Kidney (tissue), 14 donors: ENCODE results near the gene VMO1. TPM values are rescaled to one million over a fixed set of nuclear protein-coding genes. Genes with fewer than 3 reads are reported as not detected.

Source experiments
- DNase-seq, 5 donors: peaks; one replicate each; pipeline ENCODE4 v3.0.0-alpha.2; 2013 to 2020
- FAIRE-seq: peaks from 2 replicates; lab custom pipeline; 2012; peaks lifted over from hg19 to GRCh38; lab: Jason Lieb, UNC
- H3K27ac ChIP-seq, 2 donors: one replicate each; pipeline ENCODE4 v1.7.0; 2013; ENCODE audit warnings: low read depth in 2 of 2, low read length in 2 of 2, inconsistent platforms in 1 of 2
- H3K27me3 ChIP-seq: one replicate; pipeline ENCODE4 v1.7.1; 2013; ENCODE audit warnings: low read length, inconsistent platforms; ENCODE audit not compliant: control insufficient read depth, insufficient read depth
- H3K36me3 ChIP-seq, 3 donors: one replicate each; pipeline versions ENCODE4 v1.7.0 to v1.7.1; 2013; ENCODE audit warnings: low read length in 3 of 3, control low read depth in 1 of 3, inconsistent platforms in 1 of 3; ENCODE audit not compliant: insufficient read depth in 3 of 3, control insufficient read depth in 2 of 3
- H3K4me1 ChIP-seq, 3 donors: one replicate each; pipeline versions ENCODE4 v1.7.0 to v1.7.1; 2013; ENCODE audit warnings: low read length in 3 of 3, inconsistent platforms in 1 of 3, low read depth in 1 of 3; ENCODE audit not compliant: control insufficient read depth in 2 of 3, insufficient read depth in 2 of 3
- H3K4me3 ChIP-seq, 3 donors: one replicate each; pipeline versions ENCODE4 v1.7.0 to v1.8.1; 2013; ENCODE audit warnings: low read length in 3 of 3, control low read depth in 1 of 3, inconsistent platforms in 1 of 3
- H3K9ac ChIP-seq, 3 donors: one replicate each; pipeline versions ENCODE4 v1.7.0 to v1.7.1; 2013; ENCODE audit warnings: low read length in 3 of 3, control low read depth in 1 of 3, inconsistent platforms in 1 of 3
- H3K9me3 ChIP-seq, 3 donors: one replicate each; pipeline versions ENCODE4 v1.7.0 to v1.7.1; 2013; ENCODE audit warnings: low read length in 3 of 3, control low read depth in 1 of 3, inconsistent platforms in 1 of 3; ENCODE audit not compliant: control insufficient read depth in 2 of 3, insufficient read depth in 1 of 3
- intact Hi-C: fragments of 100-400 bp; cut with DNase I; formaldehyde crosslinking; loops from one replicate; pipeline ENCODE4 v1.11.1; 2022
- polyA plus RNA-seq: library from polyadenylated mRNA; stranded (reverse); fragments of 350-450 nt; fragmentation: Illumina TruSeq; extraction: RNeasy Lipid Tissue Mini Kit (QIAGEN cat#74804); gene quantifications from one replicate; pipeline ENCODE4 v1.2.3, GENCODE V29; 2014; ENCODE audit warnings: low read depth, low replicate concordance; ENCODE audit not compliant: insufficient read depth
- total RNA-seq: library from RNA; stranded (reverse); fragmentation: NEBNext Ultra II Directional; extraction: Animal tissue kit (Norgen Biotek cat#: 25700); gene quantifications from one replicate; pipeline ENCODE4 v1.2.1, GENCODE V29; 2021
- TF ChIP-seq, protein P1 (sequence below): IDR thresholded peaks from 3 replicates; pipeline ENCODE4 v1.5.1; 2012; ENCODE audit warnings: mild to moderate bottlenecking, moderate library complexity, borderline replicate concordance; ENCODE audit not compliant: insufficient read depth; ENCODE audit errors: extremely low read depth
- donor health status: control.
- donor health status: control.
- donor health status: control.
- donor health status: control.
- donor health status: control.
- donor health status: DM: yes; HTN: yes; CAD: no.
- donor health status: Normal renal cell carcinoma (clear cell type).

Gene VMO1
- total and polyA plus RNA-seq, 2 donors from 2014 or later = 2.5 to 3.0 TPM

DNA sequence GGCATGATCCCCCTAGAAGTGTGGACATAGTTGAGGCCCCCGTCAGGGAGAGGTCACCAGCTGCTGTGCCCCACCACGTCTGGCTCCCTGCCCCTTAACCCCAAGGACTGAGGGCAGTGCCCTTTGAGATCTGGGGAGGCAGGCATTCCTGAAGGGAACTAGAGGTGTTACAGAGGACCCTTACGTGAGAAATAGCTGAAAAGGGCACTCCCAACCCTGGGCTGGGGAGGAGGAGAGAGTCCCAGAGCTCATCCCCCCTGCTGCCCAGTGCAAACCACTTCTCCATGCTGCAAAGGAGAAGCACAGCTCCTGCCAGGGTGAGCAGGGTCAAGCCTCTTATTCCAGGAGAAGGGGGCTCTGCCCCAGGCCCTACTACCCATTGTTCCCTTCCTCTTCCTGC lies 36.7 kb upstream of the VMO1 start:
- TF ChIP-seq, protein P1, sequence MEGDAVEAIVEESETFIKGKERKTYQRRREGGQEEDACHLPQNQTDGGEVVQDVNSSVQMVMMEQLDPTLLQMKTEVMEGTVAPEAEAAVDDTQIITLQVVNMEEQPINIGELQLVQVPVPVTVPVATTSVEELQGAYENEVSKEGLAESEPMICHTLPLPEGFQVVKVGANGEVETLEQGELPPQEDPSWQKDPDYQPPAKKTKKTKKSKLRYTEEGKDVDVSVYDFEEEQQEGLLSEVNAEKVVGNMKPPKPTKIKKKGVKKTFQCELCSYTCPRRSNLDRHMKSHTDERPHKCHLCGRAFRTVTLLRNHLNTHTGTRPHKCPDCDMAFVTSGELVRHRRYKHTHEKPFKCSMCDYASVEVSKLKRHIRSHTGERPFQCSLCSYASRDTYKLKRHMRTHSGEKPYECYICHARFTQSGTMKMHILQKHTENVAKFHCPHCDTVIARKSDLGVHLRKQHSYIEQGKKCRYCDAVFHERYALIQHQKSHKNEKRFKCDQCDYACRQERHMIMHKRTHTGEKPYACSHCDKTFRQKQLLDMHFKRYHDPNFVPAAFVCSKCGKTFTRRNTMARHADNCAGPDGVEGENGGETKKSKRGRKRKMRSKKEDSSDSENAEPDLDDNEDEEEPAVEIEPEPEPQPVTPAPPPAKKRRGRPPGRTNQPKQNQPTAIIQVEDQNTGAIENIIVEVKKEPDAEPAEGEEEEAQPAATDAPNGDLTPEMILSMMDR = no peak
- Histone ChIP-seq H3K27me3 (no peaks in the 10 kb centered on the region), H3K36me3 (no peaks in the 10 kb centered on the region), H3K9me3 (no peaks in the 10 kb centered on the region), H3K4me1 (no peaks in the 10 kb centered on the region), H3K27ac (no peak overlapping the region), H3K9ac (no peak overlapping the region), H3K4me3 (no peak overlapping the region)
- FAIRE-seq (no peak), DNase-seq (no peak)
- intact Hi-C loops = no loop called here

GRCh38 chr17:4818276-4818675 lies 32.1 kb upstream of the VMO1 start:
- no peaks in the 10 kb centered on the region for H3K36me3 ChIP-seq
- H3K4me1 ChIP-seq = no peaks in the 10 kb centered on the region
- no peaks in the 10 kb centered on the region for H3K27me3 ChIP-seq
- FAIRE-seq (no peak), DNase-seq (no peak)
- TF ChIP-seq, protein P1 = no peak
- H3K4me3 ChIP-seq = no peak overlapping the region
- H3K9ac ChIP-seq = no peak overlapping the region
- intact Hi-C loops = no loop called here
- no peak overlapping the region for H3K27ac ChIP-seq
- H3K9me3 ChIP-seq = no peaks in the 10 kb centered on the region

DNA sequence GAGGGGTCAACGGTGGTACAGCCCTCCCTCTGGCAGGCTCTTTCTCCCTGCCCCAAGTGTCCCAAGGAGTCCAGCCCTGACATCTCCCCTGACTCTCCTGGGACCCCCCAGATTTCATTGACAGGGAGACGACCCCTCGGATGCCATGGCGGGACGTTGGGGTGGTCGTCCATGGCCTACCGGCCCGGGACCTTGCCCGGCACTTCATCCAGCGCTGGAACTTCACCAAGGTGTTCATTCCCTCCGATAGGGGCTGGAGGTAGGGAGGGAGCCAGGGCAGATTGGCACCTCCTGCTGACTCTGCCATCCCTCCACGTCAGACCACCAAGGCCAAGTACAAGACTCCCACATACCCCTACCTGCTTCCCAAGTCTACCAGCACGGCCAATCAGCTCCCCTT lies 30.7 kb upstream of the VMO1 start:
- intact Hi-C loops = no loop called here
- no peak for DNase-seq
- no peaks in the 10 kb centered on the region for H3K9me3 ChIP-seq
- no peak overlapping the region for H3K9ac ChIP-seq
- no peak overlapping the region for H3K4me3 ChIP-seq
- H3K4me1 ChIP-seq = no peaks in the 10 kb centered on the region
- no peak overlapping the region for H3K27ac ChIP-seq
- H3K27me3 ChIP-seq = no peaks in the 10 kb centered on the region
- no peaks in the 10 kb centered on the region for H3K36me3 ChIP-seq
- TF ChIP-seq, protein P1 = no peak
- FAIRE-seq = no peak

- DNase-seq (no peak), FAIRE-seq (no peak)
- H3K4me1 ChIP-seq = no peaks in the 10 kb centered on the region
- H3K27me3 ChIP-seq = no peaks in the 10 kb centered on the region
- TF ChIP-seq, protein P1 = no peak
- H3K9ac ChIP-seq = no peak overlapping the region
- no peak overlapping the region for H3K4me3 ChIP-seq
- H3K9me3 ChIP-seq = no peaks in the 10 kb centered on the region
- peaks cover 0 to 2% (median 0%) of the 10 kb centered on the region in 3 donors for H3K36me3 ChIP-seq
- no peak overlapping the region for H3K27ac ChIP-seq
- intact Hi-C loops = no loop called here
These were observed 29.0 kb upstream of the VMO1 start for GRCh38 chr17:4815043-4815675.
